Activated CD8-positive, alpha-beta T cell treated with anti-CD3 and anti-CD28 coated beads for 36 hours (primary cell): Measurements from ENCODE around the gene CPXM2. TPM values are rescaled to one million over a fixed set of nuclear protein-coding genes. Genes with fewer than 3 reads are reported as not detected.
"Not testable (repeated sequence)": the region's sequence is repeated elsewhere in the genome, so short reads cannot be mapped to it uniquely, and the experiment has no call there.

Experiments used
- ATAC-seq: fragments of 200-7000 bp; cut with Tn5 transposase; one replicate; pipeline ENCODE4 v1.10.0; 2021; ENCODE audit warnings: mild to moderate bottlenecking, moderate library complexity
- CTCF ChIA-PET: fragments of 350-600 bp; sonication (Branson Sonifier 250); formaldehyde crosslinking; loops from one replicate; lab custom pipeline; 2021; ENCODE audit warnings: antibody characterized with exemption; lab: Charles Lee
- POLR2A ChIA-PET: fragments of 350-600 bp; sonication (Branson Sonifier 250); formaldehyde crosslinking; loops from one replicate; lab custom pipeline; 2021; ENCODE audit warnings: antibody characterized with exemption; lab: Charles Lee
- DNase-seq: peaks from one replicate; pipeline ENCODE4 v3.0.0-alpha.2; 2020
- H3K27ac Mint-ChIP-seq: one replicate; pipeline ENCODE4 v1.8.0; 2021; ENCODE audit warnings: mild to moderate bottlenecking, mixed read lengths
- H3K27me3 Mint-ChIP-seq: one replicate; pipeline ENCODE4 v1.8.0; 2021; ENCODE audit warnings: mixed read lengths
- H3K36me3 Mint-ChIP-seq: one replicate; pipeline ENCODE4 v1.8.0; 2021; ENCODE audit warnings: low read depth, mixed read lengths
- H3K4me1 Mint-ChIP-seq: one replicate; pipeline ENCODE4 v1.8.0; 2021; ENCODE audit warnings: low read depth, mixed read lengths
- H3K4me3 Mint-ChIP-seq: one replicate; pipeline ENCODE4 v1.8.0; 2021; ENCODE audit warnings: mild to moderate bottlenecking, moderate library complexity, mixed read lengths
- H3K9me3 Mint-ChIP-seq: one replicate; pipeline ENCODE4 v1.8.0; 2021; ENCODE audit warnings: mixed read lengths
- intact Hi-C: fragments of 100-400 bp; cut with micrococcal nuclease; formaldehyde crosslinking; loops from one replicate; pipeline ENCODE4 v1.10.0; 2022
- total RNA-seq, 2 experiments: library from RNA; stranded (reverse); gene quantifications; one replicate each; pipeline ENCODE4 v1.2.3, GENCODE V29; 2021
- TF ChIP-seq, protein P1 (sequence below): fragments of 200-600 bp; IDR thresholded peaks from one replicate; pipeline ENCODE4 v1.8.0; 2022; ENCODE audit warnings: antibody characterized with exemption, mild to moderate bottlenecking

Gene CPXM2
- total RNA-seq, 2 experiments from 2014 or later = not detected

DNA sequence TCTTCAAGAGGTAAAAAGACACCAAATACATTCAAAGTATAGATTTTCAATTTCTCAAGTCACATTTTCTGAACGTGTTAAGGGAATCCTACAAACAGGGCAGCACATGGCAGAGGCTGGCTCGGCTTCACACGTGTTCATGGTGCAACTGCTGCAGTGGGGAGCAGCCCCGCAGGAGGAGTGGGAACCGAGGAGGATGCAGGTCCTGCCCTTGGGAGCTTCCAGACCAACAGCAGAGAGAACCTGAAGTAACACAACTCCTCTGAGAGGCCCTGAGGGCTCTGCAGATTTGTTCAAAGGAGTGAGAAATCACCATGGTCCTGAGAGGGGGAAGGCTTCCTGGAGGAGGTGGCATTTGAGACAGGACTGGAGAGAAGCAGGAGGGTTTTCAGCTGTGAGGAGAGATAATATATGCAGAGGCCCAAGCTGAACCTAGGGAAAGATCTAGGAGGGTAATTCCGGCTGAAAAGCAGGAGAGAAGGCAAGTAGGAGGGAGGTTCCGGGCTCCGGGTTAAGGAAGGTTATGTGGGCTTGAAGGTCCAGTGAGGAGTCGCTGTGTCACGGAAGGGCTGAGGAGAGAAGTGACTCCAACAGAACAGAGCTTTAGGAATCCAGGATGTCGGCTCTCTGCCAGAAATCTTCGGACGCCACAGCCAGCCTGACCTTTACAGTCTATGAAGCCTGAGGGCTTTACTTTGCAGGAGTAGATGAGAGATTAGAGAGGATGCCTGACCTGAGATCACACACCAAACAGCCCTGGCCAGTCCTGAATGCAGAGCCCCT is 148.0 kb downstream of the CPXM2 start:
- ChIA-PET CTCF (no interaction called here), POLR2A (no interaction called here)
- no peak overlapping the region for H3K4me3 Mint-ChIP-seq
- TF ChIP-seq, protein P1, sequence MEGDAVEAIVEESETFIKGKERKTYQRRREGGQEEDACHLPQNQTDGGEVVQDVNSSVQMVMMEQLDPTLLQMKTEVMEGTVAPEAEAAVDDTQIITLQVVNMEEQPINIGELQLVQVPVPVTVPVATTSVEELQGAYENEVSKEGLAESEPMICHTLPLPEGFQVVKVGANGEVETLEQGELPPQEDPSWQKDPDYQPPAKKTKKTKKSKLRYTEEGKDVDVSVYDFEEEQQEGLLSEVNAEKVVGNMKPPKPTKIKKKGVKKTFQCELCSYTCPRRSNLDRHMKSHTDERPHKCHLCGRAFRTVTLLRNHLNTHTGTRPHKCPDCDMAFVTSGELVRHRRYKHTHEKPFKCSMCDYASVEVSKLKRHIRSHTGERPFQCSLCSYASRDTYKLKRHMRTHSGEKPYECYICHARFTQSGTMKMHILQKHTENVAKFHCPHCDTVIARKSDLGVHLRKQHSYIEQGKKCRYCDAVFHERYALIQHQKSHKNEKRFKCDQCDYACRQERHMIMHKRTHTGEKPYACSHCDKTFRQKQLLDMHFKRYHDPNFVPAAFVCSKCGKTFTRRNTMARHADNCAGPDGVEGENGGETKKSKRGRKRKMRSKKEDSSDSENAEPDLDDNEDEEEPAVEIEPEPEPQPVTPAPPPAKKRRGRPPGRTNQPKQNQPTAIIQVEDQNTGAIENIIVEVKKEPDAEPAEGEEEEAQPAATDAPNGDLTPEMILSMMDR = no peak
- DNase-seq (no peak), ATAC-seq (no peak)
- no peaks in the 10 kb centered on the region for H3K36me3 Mint-ChIP-seq
- intact Hi-C loops = no loop called here
- no peaks in the 10 kb centered on the region for H3K9me3 Mint-ChIP-seq
- peaks cover 6% of the 10 kb centered on the region for H3K27me3 Mint-ChIP-seq
- H3K4me1 Mint-ChIP-seq = no peaks in the 10 kb centered on the region
- no peak overlapping the region for H3K27ac Mint-ChIP-seq

- ChIA-PET CTCF (no interaction called here), POLR2A (no interaction called here)
- peaks cover 6% of the 10 kb centered on the region for H3K27me3 Mint-ChIP-seq
- H3K4me3 Mint-ChIP-seq = no peak overlapping the region
- ATAC-seq (no peak), DNase-seq (no peak)
- H3K9me3 Mint-ChIP-seq = no peaks in the 10 kb centered on the region
- intact Hi-C loops = no loop called here
- TF ChIP-seq, protein P1 = no peak
- no peak overlapping the region for H3K27ac Mint-ChIP-seq
- no peaks in the 10 kb centered on the region for H3K36me3 Mint-ChIP-seq
- no peaks in the 10 kb centered on the region for H3K4me1 Mint-ChIP-seq
Measured at GRCh38 chr10:123742751-123743440, 148.7 kb downstream of the CPXM2 start.

- ATAC-seq (no peak), DNase-seq (no peak)
- no peaks in the 10 kb centered on the region for H3K4me1 Mint-ChIP-seq
- TF ChIP-seq, protein P1 = no peak
- H3K9me3 Mint-ChIP-seq = peaks cover 2% of the 10 kb centered on the region
- H3K27me3 Mint-ChIP-seq = peaks cover 6% of the 10 kb centered on the region
- CTCF ChIA-PET = no interaction called here
- no peaks in the 10 kb centered on the region for H3K36me3 Mint-ChIP-seq
- intact Hi-C loops = no loop called here
- no peak overlapping the region for H3K4me3 Mint-ChIP-seq
- POLR2A ChIA-PET = interaction anchor here (1.1 kb wide), 1 partner anchor 13 kb away, joined by 3 read pairs; no protein-coding TSS in a partner anchor
- no peak overlapping the region for H3K27ac Mint-ChIP-seq
Measured at GRCh38 chr10:123741711-123742110, 149.9 kb downstream of the CPXM2 start.

- Mint-ChIP-seq H3K27me3 (peaks cover 2% of the 10 kb centered on the region), H3K27ac (no peak overlapping the region), H3K4me3 (no peak overlapping the region), H3K36me3 (no peaks in the 10 kb centered on the region), H3K4me1 (no peaks in the 10 kb centered on the region), H3K9me3 (peaks cover 2% of the 10 kb centered on the region)
- intact Hi-C loops = no loop called here
- POLR2A ChIA-PET = interaction anchor here (1.1 kb wide), 1 partner anchor 13 kb away, joined by 3 read pairs; no protein-coding TSS in a partner anchor
- ATAC-seq = no peak
- TF ChIP-seq, protein P1 = no peak
- DNase-seq = no peak
- CTCF ChIA-PET = no interaction called here
Measured at GRCh38 chr10:123741146-123741545, 150.5 kb downstream of the CPXM2 start.

DNA sequence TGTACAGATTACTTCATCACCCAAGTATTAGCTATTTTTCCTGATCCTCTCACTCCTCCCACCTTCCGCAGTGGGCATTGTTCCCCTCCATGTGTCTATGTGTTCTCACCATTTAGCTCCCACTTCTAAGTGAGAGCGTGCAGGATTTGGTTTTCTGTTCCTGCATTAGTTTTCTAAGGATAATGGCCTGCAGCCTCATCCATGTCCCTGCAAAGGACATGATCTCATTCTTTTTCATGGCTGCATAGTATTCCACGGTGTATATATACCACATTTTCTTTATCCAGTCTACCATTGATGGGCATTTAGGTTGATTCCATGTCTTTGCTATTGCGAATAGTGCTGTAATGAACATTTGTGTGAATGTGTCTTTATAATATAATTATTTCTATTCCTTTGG is 154.7 kb downstream of the CPXM2 start:
- H3K9me3 Mint-ChIP-seq, H3K27me3 Mint-ChIP-seq, ATAC-seq: not testable (repeated sequence)

More for the DNA sequence above, 154.7 kb downstream of the CPXM2 start:
- H3K36me3 Mint-ChIP-seq, POLR2A ChIA-PET, intact Hi-C loops, H3K27ac Mint-ChIP-seq, H3K4me3 Mint-ChIP-seq, H3K4me1 Mint-ChIP-seq, CTCF ChIA-PET, DNase-seq: not testable (repeated sequence)
